ENCODE measurements around the gene NFYC. TPM values are rescaled to one million over a fixed set of nuclear protein-coding genes. Genes with fewer than 3 reads are reported as not detected.

NFYC gene
- total RNA-seq, 1 experiment from 2014 or later, result 63.3 TPM

GRCh38 chr1:40736085-40736531, 44.6 kb downstream of the NFYC start:
- TF ChIP-seq CTCF (IDR thresholded peaks at IDR 0.05 in 2 of 3, conservative IDR thresholded peaks at IDR 0.05 in 1 of 3; ENCODE audit: borderline replicate concordance in 1 of 3, insufficient read depth in 1 of 3, low read depth in 2 of 3, low read length in 2 of 3) (no peak), MAX (IDR thresholded peaks at IDR 0.05) (no peak), TCF7L2 (IDR thresholded peaks at IDR 0.05; ENCODE audit: borderline replicate concordance, extremely low read depth, insufficient read depth, insufficient read length) (no peak), ZBTB33 (IDR thresholded peaks at IDR 0.05; ENCODE audit: extremely low read depth, insufficient replicate concordance, low read length) (no peak), CEBPB (IDR thresholded peaks at IDR 0.05; ENCODE audit: low read depth) (no peak), RAD21 (IDR thresholded peaks at IDR 0.05; ENCODE audit: low read depth) (no peak), ELF1 (IDR thresholded peaks at IDR 0.05; ENCODE audit: borderline replicate concordance, low read depth) (no peak), ZFX (IDR thresholded peaks at IDR 0.05) (no peak), REST (IDR thresholded peaks at IDR 0.05; ENCODE audit: low read depth) (no peak), SIN3A (IDR thresholded peaks at IDR 0.05; ENCODE audit: low read depth) (no peak)
- ChIA-PET RAD21 (ENCODE audit: low non-redundant PET in 1 of 2, low total read pairs in 2 of 2, uncharacterized antibody in 2 of 2, unreplicated experiment in 2 of 2) (no interaction called here), CTCF (no interaction called here), POLR2A (interaction anchor here (0.8 kb wide), 1 partner anchor 45 kb away, joined by 3 read pairs; the partner anchor contains the start of gene NFYC)
- no peak for ATAC-seq
- peaks cover 2 to 14% of the 10 kb centered on the region in 2 experiments; a peak in 2 of 4 replicates for H3K36me3 ChIP-seq (ENCODE audit: control insufficient read depth in 1 of 2, insufficient read depth in 2 of 2, low read length in 2 of 2)
- H3K4me3 ChIP-seq (replicated peaks in 1 of 2; ENCODE audit: low read depth in 1 of 2, low read length in 2 of 2), result no peak overlapping the region
- H3K4me1 ChIP-seq (ENCODE audit: control insufficient read depth in 1 of 2, insufficient read depth in 2 of 2, low read length in 2 of 2), result 0 out of 4 replicates have a peak, but pooled peaks cover 0 to 2% of the 10 kb centered on the region in 2 experiments
- no TSS peak for BruUV-seq (replicated peaks)
- DNase-seq (ENCODE audit: low read depth, low spot score), result no peak
- H3K4me2 ChIP-seq (ENCODE audit: low read length), result no peak overlapping the region
- H3K27ac ChIP-seq (ENCODE audit: low read depth, low read length), result no peak overlapping the region
- H2AFZ ChIP-seq (ENCODE audit: low read depth, low read length, poor library complexity, severe bottlenecking), result no peak overlapping the region
- peaks cover 53% of the 10 kb centered on the region for H3K79me2 ChIP-seq (ENCODE audit: insufficient read depth, low read length)
- no peak overlapping the region for H3K9ac ChIP-seq (ENCODE audit: low read length)
- no peaks in the 10 kb centered on the region for H4K20me1 ChIP-seq (ENCODE audit: insufficient read depth)
- H3K9me3 ChIP-seq (ENCODE audit: control insufficient read depth in 1 of 2, insufficient read depth in 1 of 2, low read depth in 1 of 2, low read length in 2 of 2), result no peaks in the 10 kb centered on the region
- no peaks in the 10 kb centered on the region for H3K27me3 ChIP-seq (ENCODE audit: insufficient read depth, low read length)
- H3K9me2 ChIP-seq (ENCODE audit: insufficient read depth), result no peaks in the 10 kb centered on the region
- intact Hi-C loops (cut with micrococcal nuclease), result no loop called here
